Muscle of back (tissue), 13 donors: ENCODE measurements around the gene SNX25. TPM values are rescaled to one million over a fixed set of nuclear protein-coding genes. Genes with fewer than 3 reads are reported as not detected.
"Not testable (repeated sequence)": the region's sequence is repeated elsewhere in the genome, so short reads cannot be mapped to it uniquely, and the experiment has no call there.

Experiments used
- DNase-seq, 3 donors: peaks; one replicate each; pipeline versions ENCODE4 v3.0.0 to v3.0.0-alpha.2; 2013
- long read RNA-seq, 9 donors: transcript quantifications; one replicate each; lab custom pipeline, GENCODE V29; 2026
- polyA plus RNA-seq, 10 donors: library from polyadenylated mRNA; unstranded; fragments of 120-200 nt; gene quantifications; one replicate each; pipeline ENCODE4 v1.2.1, GENCODE V29; 2013; ENCODE audit not compliant: insufficient read length in 10 of 10

Gene SNX25
- 10 to 100 TPM in 1 of 10 donors, 1 to 10 TPM in 9; 7.2 to 11.8 (median 8.2) TPM for polyA plus RNA-seq
- long read RNA-seq, donor 1 = 0 reads
- long read RNA-seq, donor 2 = 0 reads
- long read RNA-seq, donor 3 = 0 reads
- long read RNA-seq, donor 4 = 0 reads
- long read RNA-seq, donor 5, partial matches to known transcripts = 0 of 1 reads
- long read RNA-seq, donor 5, other reads (novel, unspliced or antisense) = 0 of 1 reads
- long read RNA-seq, donor 6 = 0 reads
- long read RNA-seq, donor 7 = 0 reads
- long read RNA-seq, donor 8, partial matches to known transcripts = 0 of 1 reads
- long read RNA-seq, donor 8, other reads (novel, unspliced or antisense) = 0 of 1 reads
- long read RNA-seq, donor 9 = 0 reads

GRCh38 chr4:185209031-185209851 lies at the start of gene SNX25:
Gene SNX25, plus strand, starts transcription at chr4:185209598. Its CDS starts 229 bp downstream, at chr4:185209827.
- DNase-seq = peak; percentile 77 to 89 (median 83)

- peak in 2 of 3 donors; percentile 25 to 43 for DNase-seq
Observed at GRCh38 chr4:185165605-185166063, 43.8 kb upstream of the SNX25 start.

- DNase-seq = no peak
Observed at GRCh38 chr4:185167234-185167633, 42.2 kb upstream of the SNX25 start.

- no peak for DNase-seq
Observed at GRCh38 chr4:185171373-185172071, 37.9 kb upstream of the SNX25 start.

- DNase-seq = no peak
Observed at GRCh38 chr4:185179488-185179887, 29.9 kb upstream of the SNX25 start.

GRCh38 chr4:185182239-185182638 lies 27.2 kb upstream of the SNX25 start:
- no peak for DNase-seq

GRCh38 chr4:185183622-185184281 lies 25.6 kb upstream of the SNX25 start:
- DNase-seq = peak; percentile 87 to 93 (median 92)

GRCh38 chr4:185186769-185187168 lies 22.6 kb upstream of the SNX25 start:
- DNase-seq = no peak

GRCh38 chr4:185189606-185190305 lies 19.6 kb upstream of the SNX25 start:
- no peak for DNase-seq

GRCh38 chr4:185190306-185190856 lies 19.0 kb upstream of the SNX25 start:
- no peak for DNase-seq

GRCh38 chr4:185192059-185192458 lies 17.3 kb upstream of the SNX25 start:
- no peak for DNase-seq

GRCh38 chr4:185194924-185195888 lies 14.2 kb upstream of the SNX25 start:
- no peak for DNase-seq

- no peak for DNase-seq
Observed at GRCh38 chr4:185196437-185196836, 13.0 kb upstream of the SNX25 start.

- DNase-seq = not testable (repeated sequence)
Observed at GRCh38 chr4:185198189-185198588, 11.2 kb upstream of the SNX25 start.

- peak in 1 of 3 donors; percentile 63 for DNase-seq
Observed at GRCh38 chr4:185201977-185202962, 7.1 kb upstream of the SNX25 start.

- DNase-seq = no peak
Observed at GRCh38 chr4:185202984-185203485, 6.4 kb upstream of the SNX25 start.

GRCh38 chr4:185203486-185204237 lies 5.7 kb upstream of the SNX25 start, which contains the start of gene CFAP97:
Gene CFAP97, minus strand, starts transcription at chr4:185204000. Its CDS starts 12,804 bp downstream, at chr4:185191196.
- peak; percentile 88 to 96 (median 91) for DNase-seq
